ENCODE data around the gene KRTAP10-1. TPM values are rescaled to one million over a fixed set of nuclear protein-coding genes. Genes with fewer than 3 reads are reported as not detected.

KRTAP10-1 gene
- total and polyA plus RNA-seq, 7 donors = not detected

DNA sequence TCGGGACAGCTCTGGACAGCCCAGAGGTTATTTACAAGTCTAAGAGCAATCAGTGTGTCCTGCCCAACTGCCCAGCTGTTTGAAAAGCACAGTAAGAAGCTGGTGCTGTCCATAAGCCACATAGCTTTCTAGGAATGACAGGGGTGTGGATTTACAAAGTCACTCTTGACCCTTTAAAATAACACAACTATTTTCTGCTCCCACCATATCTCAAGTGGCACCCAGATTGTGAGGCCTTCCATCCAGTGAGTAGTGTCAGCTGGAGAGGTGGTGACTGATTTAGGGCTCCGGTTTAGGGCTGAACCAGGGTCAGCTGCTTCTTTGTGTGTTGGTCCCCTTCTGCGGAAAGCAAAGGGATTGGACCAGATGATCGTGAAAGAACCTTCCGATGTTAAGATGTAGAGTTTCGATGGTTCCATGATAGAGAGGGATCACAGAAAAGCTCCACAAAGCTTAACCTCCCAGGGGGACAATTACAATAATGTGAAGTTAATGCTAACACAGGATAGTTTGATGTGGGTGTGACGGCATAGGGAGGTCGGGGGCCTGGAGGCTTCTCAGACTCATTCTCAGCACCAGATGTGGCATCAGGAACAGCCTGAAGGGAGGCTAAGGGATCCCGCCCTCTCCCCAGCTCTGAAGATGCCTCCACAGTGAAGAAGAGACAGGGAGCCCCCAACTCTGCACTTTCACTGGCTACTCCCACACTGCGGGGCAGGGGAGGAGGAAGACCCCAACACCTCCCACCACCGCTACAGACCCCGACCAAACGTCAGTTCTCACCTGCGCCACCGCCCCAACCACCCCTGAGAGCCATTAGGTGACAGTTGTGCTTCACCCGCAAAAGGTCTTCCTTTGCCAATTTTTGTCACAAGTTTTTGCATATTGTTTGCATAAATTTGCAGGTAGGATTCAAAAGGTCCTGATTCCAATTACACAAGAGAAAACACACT lies 44.1 kb downstream of the KRTAP10-1 start:
- peaks cover 2 to 30% (median 12%) of the 10 kb centered on the region in 3 donors for H3K27me3 ChIP-seq
- TF ChIP-seq EP300 (IDR thresholded peaks at IDR 0.05) (no peak), POLR2A (IDR thresholded peaks at IDR 0.05) (no peak), POLR2AphosphoS5 (IDR thresholded peaks at IDR 0.05) (no peak), CTCF (IDR thresholded peaks at IDR 0.05) (no peak)
- intact Hi-C loops (cut with DNase I) = no loop called here
- H3K36me3 ChIP-seq = no peaks in the 10 kb centered on the region
- peaks cover 0 to 11% (median 5%) of the 10 kb centered on the region in 4 donors for H3K9me3 ChIP-seq
- 86 to 92% methylated on average over 16 of the region's 16 CpGs for WGBS, 2 donors
- peaks cover 0 to 9% (median 3%) of the 10 kb centered on the region in 4 donors for H3K4me1 ChIP-seq
- H3K4me3 ChIP-seq = no peak overlapping the region
- no peak overlapping the region for H3K27ac ChIP-seq
- no peak for DNase-seq

DNA sequence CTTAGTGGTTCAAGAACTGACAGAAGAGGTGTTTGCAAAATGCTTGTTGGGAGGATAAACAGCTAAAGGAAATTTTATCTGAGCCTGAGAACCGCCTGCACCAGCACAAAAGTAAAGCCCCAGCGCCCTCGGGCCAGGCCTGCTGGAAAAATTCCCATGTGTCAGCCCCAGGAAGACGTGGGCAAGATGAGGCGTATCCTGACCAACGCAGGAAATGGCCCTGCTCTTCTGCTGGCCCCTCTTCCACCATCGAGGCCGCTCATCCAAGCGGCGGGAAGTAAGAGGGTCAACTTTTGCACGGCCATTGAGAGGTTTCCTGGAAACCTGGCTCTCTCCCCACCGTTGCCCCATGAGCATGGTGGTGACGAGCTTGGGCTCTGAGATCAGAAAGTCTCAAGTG lies 45.0 kb downstream of the KRTAP10-1 start:
- intact Hi-C loops (cut with DNase I) = no loop called here
- 88 to 89% methylated on average over 13 of the region's 13 CpGs for WGBS, 2 donors
- Histone ChIP-seq H3K4me1 (peaks cover 0 to 9% (median 3%) of the 10 kb centered on the region in 4 donors), H3K36me3 (no peaks in the 10 kb centered on the region), H3K27me3 (peaks cover 2 to 28% (median 12%) of the 10 kb centered on the region in 3 donors), H3K4me3 (no peak overlapping the region), H3K9me3 (peaks cover 0 to 11% (median 5%) of the 10 kb centered on the region in 4 donors), H3K27ac (no peak overlapping the region)
- no peak for TF ChIP-seq CTCF (IDR thresholded peaks at IDR 0.05)
- no peak for TF ChIP-seq POLR2AphosphoS5 (IDR thresholded peaks at IDR 0.05)
- no peak for TF ChIP-seq EP300 (IDR thresholded peaks at IDR 0.05)
- TF ChIP-seq POLR2A (IDR thresholded peaks at IDR 0.05) = no peak
- DNase-seq = no peak

DNA sequence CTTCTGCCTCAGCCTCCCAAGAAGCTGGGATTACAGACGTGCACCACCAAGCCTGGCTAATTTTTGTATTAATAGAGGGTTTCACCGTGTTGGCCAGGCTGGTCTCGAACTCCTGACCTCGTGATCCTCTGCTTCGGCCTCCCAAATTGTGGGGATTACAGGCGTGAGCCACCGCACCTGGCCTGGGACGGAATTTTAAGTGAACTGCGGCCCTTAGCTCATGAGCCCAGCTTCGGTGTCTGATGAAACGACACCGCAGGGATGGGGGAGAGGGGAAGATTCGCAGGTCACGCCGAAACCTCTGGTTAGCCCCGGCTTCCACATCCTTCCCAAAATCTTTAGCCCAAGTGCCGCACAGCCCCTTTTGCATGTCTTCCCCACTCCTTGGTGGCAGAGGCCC lies 45.6 kb downstream of the KRTAP10-1 start:
- Histone ChIP-seq H3K36me3 (no peaks in the 10 kb centered on the region), H3K27me3 (peaks cover 0 to 24% (median 7%) of the 10 kb centered on the region in 3 donors), H3K4me1 (peaks cover 0 to 9% (median 3%) of the 10 kb centered on the region in 4 donors), H3K9me3 (peaks cover 0 to 11% (median 5%) of the 10 kb centered on the region in 4 donors), H3K27ac (no peak overlapping the region), H3K4me3 (no peak overlapping the region)
- no peak for TF ChIP-seq EP300 (IDR thresholded peaks at IDR 0.05)
- TF ChIP-seq CTCF (IDR thresholded peaks at IDR 0.05) = no peak
- no peak for TF ChIP-seq POLR2AphosphoS5 (IDR thresholded peaks at IDR 0.05)
- TF ChIP-seq POLR2A (IDR thresholded peaks at IDR 0.05) = no peak
- DNase-seq = no peak
- 93 to 94% methylated on average over 17 of the region's 17 CpGs for WGBS, 2 donors
- intact Hi-C loops (cut with DNase I) = no loop called here

GRCh38 chr21:44492567-44493385 lies 47.2 kb downstream of the KRTAP10-1 start:
- Histone ChIP-seq H3K27ac (no peak overlapping the region), H3K27me3 (peaks cover 0 to 13% (median 0%) of the 10 kb centered on the region in 3 donors), H3K4me3 (no peak overlapping the region), H3K4me1 (peaks cover 0 to 9% (median 3%) of the 10 kb centered on the region in 4 donors), H3K9me3 (peaks cover 0 to 11% (median 5%) of the 10 kb centered on the region in 4 donors), H3K36me3 (no peaks in the 10 kb centered on the region)
- no peak for DNase-seq
- intact Hi-C loops (cut with DNase I) = no loop called here
- 92 to 94% methylated on average over 9 of the region's 9 CpGs for WGBS, 2 donors
- TF ChIP-seq CTCF (IDR thresholded peaks at IDR 0.05) (no peak), POLR2A (IDR thresholded peaks at IDR 0.05) (no peak), EP300 (IDR thresholded peaks at IDR 0.05) (no peak), POLR2AphosphoS5 (IDR thresholded peaks at IDR 0.05) (no peak)
